Measurements from ENCODE around the gene B3GALT4. TPM values are rescaled to one million over a fixed set of nuclear protein-coding genes. Genes with fewer than 3 reads are reported as not detected.

Gene B3GALT4
- total RNA-seq, 1 donor from 2014 or later, result 6.5 TPM

GRCh38 chr6:33299237-33299944 lies 22.5 kb downstream of the B3GALT4 start:
- peak; percentile 92 for DNase-seq (ENCODE audit: low spot score)
- peak overlapping the region; percentile 99 for H3K27ac Mint-ChIP-seq
- peaks cover 24% of the 10 kb centered on the region for H3K4me1 Mint-ChIP-seq (ENCODE audit: low read depth)
- H3K27me3 Mint-ChIP-seq (ENCODE audit: low read depth), result no peaks in the 10 kb centered on the region
- intact Hi-C loops (cut with micrococcal nuclease), result loop anchor here (1.0 to 5.0 kb wide), 5 partner anchors 10 to 118 kb away; partner anchors contain the start of genes B3GALT4, CUTA, KIFC1 and PFDN6
- H3K9me3 Mint-ChIP-seq, result no peaks in the 10 kb centered on the region
- peaks cover 59% of the 10 kb centered on the region for H3K36me3 Mint-ChIP-seq (ENCODE audit: low read depth)
- H3K4me3 Mint-ChIP-seq (ENCODE audit: low read depth), result peak overlapping the region; percentile 93

GRCh38 chr6:33301877-33302276 lies 25.0 kb downstream of the B3GALT4 start:
- Mint-ChIP-seq H3K36me3 (ENCODE audit: low read depth) (peaks cover 70% of the 10 kb centered on the region), H3K4me1 (ENCODE audit: low read depth) (peaks cover 35% of the 10 kb centered on the region), H3K4me3 (ENCODE audit: low read depth) (no peak overlapping the region), H3K27ac (no peak overlapping the region), H3K27me3 (ENCODE audit: low read depth) (no peaks in the 10 kb centered on the region), H3K9me3 (no peaks in the 10 kb centered on the region)
- intact Hi-C loops (cut with micrococcal nuclease), result no loop called here
- no peak for DNase-seq (ENCODE audit: low spot score)

GRCh38 chr6:33304216-33304615 lies 27.3 kb downstream of the B3GALT4 start:
- Mint-ChIP-seq H3K9me3 (no peaks in the 10 kb centered on the region), H3K36me3 (ENCODE audit: low read depth) (peaks cover 85% of the 10 kb centered on the region), H3K4me3 (ENCODE audit: low read depth) (no peak overlapping the region), H3K27ac (no peak overlapping the region), H3K4me1 (ENCODE audit: low read depth) (peaks cover 36% of the 10 kb centered on the region), H3K27me3 (ENCODE audit: low read depth) (no peaks in the 10 kb centered on the region)
- intact Hi-C loops (cut with micrococcal nuclease), result no loop called here
- DNase-seq (ENCODE audit: low spot score), result no peak

DNA sequence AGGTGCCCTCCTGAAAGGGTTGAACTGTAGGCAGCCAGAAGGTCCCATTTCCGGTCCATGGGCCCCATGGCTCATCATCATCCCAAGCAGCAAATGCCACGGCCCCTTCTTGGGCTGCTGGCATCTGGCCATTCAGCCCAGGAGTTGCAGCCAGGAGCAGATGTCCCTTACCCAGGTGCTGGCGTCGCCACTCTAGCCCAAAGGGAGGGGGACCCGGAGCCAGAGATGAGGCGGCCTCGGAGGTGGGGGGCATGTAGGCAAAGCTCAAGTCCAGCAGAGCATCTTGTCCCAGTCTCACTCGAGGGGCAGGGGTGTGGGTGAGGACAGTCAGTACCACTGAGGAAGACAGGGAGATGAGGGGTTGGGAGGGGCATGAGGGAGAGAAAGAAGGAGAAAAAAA lies 28.1 kb downstream of the B3GALT4 start:
- intact Hi-C loops (cut with micrococcal nuclease), result no loop called here
- peaks cover 77% of the 10 kb centered on the region for H3K36me3 Mint-ChIP-seq (ENCODE audit: low read depth)
- H3K4me1 Mint-ChIP-seq (ENCODE audit: low read depth), result peaks cover 28% of the 10 kb centered on the region
- H3K9me3 Mint-ChIP-seq, result no peaks in the 10 kb centered on the region
- DNase-seq (ENCODE audit: low spot score), result no peak
- no peak overlapping the region for H3K4me3 Mint-ChIP-seq (ENCODE audit: low read depth)
- H3K27ac Mint-ChIP-seq, result no peak overlapping the region
- H3K27me3 Mint-ChIP-seq (ENCODE audit: low read depth), result no peaks in the 10 kb centered on the region

GRCh38 chr6:33306356-33306755 lies 29.4 kb downstream of the B3GALT4 start:
- intact Hi-C loops (cut with micrococcal nuclease), result no loop called here
- H3K9me3 Mint-ChIP-seq, result no peaks in the 10 kb centered on the region
- H3K36me3 Mint-ChIP-seq (ENCODE audit: low read depth), result peaks cover 70% of the 10 kb centered on the region
- H3K4me1 Mint-ChIP-seq (ENCODE audit: low read depth), result peaks cover 27% of the 10 kb centered on the region
- H3K27ac Mint-ChIP-seq, result no peak overlapping the region
- DNase-seq (ENCODE audit: low spot score), result no peak
- H3K27me3 Mint-ChIP-seq (ENCODE audit: low read depth), result no peaks in the 10 kb centered on the region
- no peak overlapping the region for H3K4me3 Mint-ChIP-seq (ENCODE audit: low read depth)

GRCh38 chr6:33312361-33313104 lies 35.6 kb downstream of the B3GALT4 start:
- Mint-ChIP-seq H3K4me1 (ENCODE audit: low read depth) (peaks cover 32% of the 10 kb centered on the region), H3K27ac (peak overlapping the region; percentile 98), H3K36me3 (ENCODE audit: low read depth) (peaks cover 54% of the 10 kb centered on the region), H3K27me3 (ENCODE audit: low read depth) (no peaks in the 10 kb centered on the region), H3K4me3 (ENCODE audit: low read depth) (peak overlapping the region; percentile 99), H3K9me3 (no peaks in the 10 kb centered on the region)
- intact Hi-C loops (cut with micrococcal nuclease), result loop anchor here (1.0 to 10.0 kb wide), 6 partner anchors 13 to 458 kb away; partner anchors contain the start of genes B3GALT4, PSMB9 and TAP1
- peak; percentile 78 for DNase-seq (ENCODE audit: low spot score)

- Mint-ChIP-seq H3K36me3 (ENCODE audit: low read depth) (peaks cover 54% of the 10 kb centered on the region), H3K4me3 (ENCODE audit: low read depth) (peak overlapping the region; percentile 99), H3K4me1 (ENCODE audit: low read depth) (peaks cover 34% of the 10 kb centered on the region), H3K27ac (peak overlapping the region; percentile 98), H3K9me3 (no peaks in the 10 kb centered on the region), H3K27me3 (ENCODE audit: low read depth) (no peaks in the 10 kb centered on the region)
- no peak for DNase-seq (ENCODE audit: low spot score)
- intact Hi-C loops (cut with micrococcal nuclease), result loop anchor here (2.0 to 10.0 kb wide), 5 partner anchors 34 to 458 kb away; partner anchors contain the start of genes B3GALT4, PSMB9 and TAP1
Measured at GRCh38 chr6:33313105-33313708, 36.3 kb downstream of the B3GALT4 start.

DNA sequence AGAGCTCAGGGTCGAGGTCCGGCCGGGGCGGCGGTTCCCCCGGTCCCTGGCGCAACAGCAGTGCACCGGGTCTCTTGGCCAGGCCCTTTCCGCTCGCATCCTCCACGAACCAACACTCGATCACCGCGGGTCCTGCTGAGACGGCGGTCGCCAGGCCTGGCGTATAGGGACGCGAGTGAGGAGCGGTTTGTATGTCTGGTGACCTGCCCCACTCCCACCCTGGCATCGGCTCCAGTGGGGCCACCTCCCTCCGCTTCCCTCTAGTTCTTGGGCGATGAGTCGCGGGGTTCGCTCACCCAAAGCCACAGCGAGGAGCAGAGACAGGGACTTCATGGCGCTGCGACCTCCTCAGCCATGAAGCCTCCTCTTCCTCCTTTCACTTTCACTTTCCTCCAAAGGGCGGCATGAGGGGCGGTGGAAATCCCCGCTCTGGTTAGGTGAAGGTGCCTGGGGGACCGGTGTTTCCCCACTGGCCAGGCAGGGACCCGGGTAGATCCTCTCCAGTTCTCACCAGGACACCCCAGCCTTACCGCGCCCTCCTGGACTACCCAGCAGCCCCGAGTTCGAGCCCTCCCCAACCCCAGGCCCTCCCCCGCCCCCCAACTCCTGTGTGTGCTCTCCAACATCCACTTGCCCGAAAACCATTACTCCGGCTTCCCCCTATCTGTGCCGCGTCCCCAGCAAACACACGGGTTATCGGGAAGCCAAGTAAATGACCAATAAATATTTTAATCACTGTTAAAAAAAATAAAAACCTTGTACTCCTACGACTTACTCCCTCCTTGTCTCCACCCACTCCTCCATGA lies 37.0 kb downstream of the B3GALT4 start, which contains the start of gene TAPBP:
TAPBP (minus strand) TSS at position 370 of the 806 bp plus-strand sequence; CDS start at position 333, 37 bp downstream.
- peak; percentile 87 for DNase-seq (ENCODE audit: low spot score)
- H3K36me3 Mint-ChIP-seq (ENCODE audit: low read depth), result peaks cover 54% of the 10 kb centered on the region
- peaks cover 36% of the 10 kb centered on the region for H3K4me1 Mint-ChIP-seq (ENCODE audit: low read depth)
- H3K27me3 Mint-ChIP-seq (ENCODE audit: low read depth), result no peaks in the 10 kb centered on the region
- intact Hi-C loops (cut with micrococcal nuclease), result loop anchor here (1.0 to 10.0 kb wide), 8 partner anchors 9 to 459 kb away; partner anchors contain the start of genes B3GALT4, KIFC1, PSMB9 and RXRB
- peak within 1 kb of the TSS; percentile 98 for H3K27ac Mint-ChIP-seq
- H3K9me3 Mint-ChIP-seq, result no peaks in the 10 kb centered on the region
- peak within 1 kb of the TSS; percentile 99 for H3K4me3 Mint-ChIP-seq (ENCODE audit: low read depth)

- DNase-seq (ENCODE audit: low spot score), result peak; percentile 70
- peaks cover 57% of the 10 kb centered on the region for H3K36me3 Mint-ChIP-seq (ENCODE audit: low read depth)
- no peaks in the 10 kb centered on the region for H3K9me3 Mint-ChIP-seq
- no peaks in the 10 kb centered on the region for H3K27me3 Mint-ChIP-seq (ENCODE audit: low read depth)
- intact Hi-C loops (cut with micrococcal nuclease), result loop anchor here (1.0 to 10.0 kb wide), 7 partner anchors 9 to 460 kb away; partner anchors contain the start of genes B3GALT4, KIFC1, PSMB9 and RXRB
- peak overlapping the region; percentile 98 for H3K27ac Mint-ChIP-seq
- peak overlapping the region; percentile 99 for H3K4me3 Mint-ChIP-seq (ENCODE audit: low read depth)
- peaks cover 41% of the 10 kb centered on the region for H3K4me1 Mint-ChIP-seq (ENCODE audit: low read depth)
Measured at GRCh38 chr6:33314515-33314942, 37.6 kb downstream of the B3GALT4 start.

DNA sequence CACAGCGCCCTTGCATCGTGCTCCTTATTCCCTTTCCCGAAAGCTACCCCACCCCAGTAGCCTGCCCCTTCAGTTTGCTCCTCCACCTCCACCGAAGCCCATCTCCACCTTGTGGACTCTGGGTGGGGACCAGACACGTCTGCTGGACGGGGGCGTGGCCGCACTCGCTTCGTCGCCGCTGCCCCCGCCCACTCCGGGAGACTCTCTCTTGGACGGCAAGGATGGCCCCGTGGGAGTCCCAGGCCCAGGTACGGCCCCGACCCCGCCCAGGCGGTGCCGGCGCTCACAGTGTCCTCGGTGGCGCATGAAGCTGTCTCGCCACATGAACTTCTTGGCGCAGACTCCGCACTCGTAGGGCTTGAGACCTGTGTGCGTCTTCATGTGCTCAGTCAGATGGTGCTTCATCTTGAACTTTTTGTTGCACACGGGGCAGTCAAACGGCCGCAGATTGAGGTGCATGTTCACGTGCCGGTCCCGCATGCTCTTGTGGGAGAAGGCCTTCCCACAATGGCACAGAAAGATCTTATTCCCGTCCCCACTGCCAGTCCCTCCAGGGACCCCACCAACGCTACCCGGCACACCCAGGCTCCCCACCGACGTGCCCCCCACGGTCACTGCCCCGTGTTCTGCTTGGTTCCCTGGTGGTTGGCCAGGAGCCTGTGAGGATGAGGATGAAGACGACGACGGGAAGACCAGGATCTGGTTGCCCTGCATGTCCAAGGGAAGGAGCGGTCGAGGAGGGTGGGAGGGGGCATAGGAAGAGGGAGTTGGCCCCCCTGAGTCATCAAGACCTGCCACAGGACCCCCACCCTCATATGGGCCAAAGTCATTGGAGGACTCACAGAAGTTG lies 38.2 kb downstream of the B3GALT4 start:
- H3K27ac Mint-ChIP-seq, result peak overlapping the region; percentile 98
- peak overlapping the region; percentile 99 for H3K4me3 Mint-ChIP-seq (ENCODE audit: low read depth)
- intact Hi-C loops (cut with micrococcal nuclease), result loop anchor here (1.0 to 10.0 kb wide), 7 partner anchors 8 to 460 kb away; partner anchors contain the start of genes B3GALT4, KIFC1, PSMB9 and RXRB
- peaks cover 47% of the 10 kb centered on the region for H3K4me1 Mint-ChIP-seq (ENCODE audit: low read depth)
- no peaks in the 10 kb centered on the region for H3K27me3 Mint-ChIP-seq (ENCODE audit: low read depth)
- H3K9me3 Mint-ChIP-seq, result no peaks in the 10 kb centered on the region
- DNase-seq (ENCODE audit: low spot score), result no peak
- peaks cover 64% of the 10 kb centered on the region for H3K36me3 Mint-ChIP-seq (ENCODE audit: low read depth)
